Tibial artery (tissue), 4 donors: Measurements from ENCODE around the gene NUMA1.

Experiments
- DNase-seq, 2 donors: peaks; one replicate each; pipeline ENCODE4 v3.0.0-alpha.2; 2019
- H3K27ac ChIP-seq, 2 donors: fragments of 200-600 bp; sonication (generic) in 1 of 2; 1 replicate in 1 of 2; 2 replicates in 1 of 2; pipeline ENCODE4 v1.5.1; 2018 to 2019; ENCODE audit warnings: mild to moderate bottlenecking in 1 of 2
- H3K27me3 ChIP-seq, 2 donors: fragments of 200-600 bp; sonication (generic) in 1 of 2; one replicate each; pipeline versions ENCODE4 v1.5.1 to v1.6.0; 2016 to 2019
- H3K36me3 ChIP-seq, 3 donors: fragments of 200-600 bp; sonication (generic) in 2 of 3; one replicate each; pipeline ENCODE4 v1.5.1; 2016 to 2019; ENCODE audit warnings: mild to moderate bottlenecking in 2 of 3
- H3K4me1 ChIP-seq, 4 donors: fragments of 200-600 bp; sonication (generic) in 2 of 4; 1 replicate in 3 of 4; 2 replicates in 1 of 4; pipeline ENCODE4 v1.5.1; 2016 to 2019
- H3K4me3 ChIP-seq, 2 donors: fragments of 200-600 bp; sonication (generic) in 1 of 2; 1 replicate in 1 of 2; 2 replicates in 1 of 2; pipeline ENCODE4 v1.5.1; 2018 to 2019; ENCODE audit warnings: mild to moderate bottlenecking in 2 of 2
- H3K9me3 ChIP-seq, 3 donors: fragments of 200-600 bp; sonication (generic) in 1 of 3; one replicate each; pipeline ENCODE4 v1.5.1; 2016 to 2019
- CTCF ChIP-seq, 2 experiments: fragments of 200-600 bp in 1 of 2; fragments of 450-650 bp in 1 of 2; IDR thresholded peaks; one replicate each; pipeline ENCODE4 v1.5.1; 2017 to 2019; ENCODE audit warnings: antibody characterized with exemption in 2 of 2, mild to moderate bottlenecking in 1 of 2, moderate library complexity in 1 of 2
- intact Hi-C: fragments of 100-400 bp; cut with DNase I; formaldehyde crosslinking; loops from one replicate; pipeline ENCODE4 v1.15.0; 2023; ENCODE audit warnings: low total_unique reads

Gene NUMA1

GRCh38 chr11:71979094-71979493 lies 101.2 kb downstream of the NUMA1 start:
- no peaks in the 10 kb centered on the region for H3K9me3 ChIP-seq
- H3K4me3 ChIP-seq = no peak overlapping the region
- H3K27me3 ChIP-seq = no peaks in the 10 kb centered on the region
- TF ChIP-seq CTCF (IDR thresholded peaks at IDR 0.05) = no peak
- H3K27ac ChIP-seq = no peak overlapping the region
- intact Hi-C loops = no loop called here
- no peaks in the 10 kb centered on the region for H3K4me1 ChIP-seq
- H3K36me3 ChIP-seq = peaks cover 6 to 27% (median 9%) of the 10 kb centered on the region in 3 donors
- DNase-seq = no peak

- intact Hi-C loops = no loop called here
- Histone ChIP-seq H3K9me3 (no peaks in the 10 kb centered on the region), H3K27me3 (no peaks in the 10 kb centered on the region), H3K27ac (no peak overlapping the region), H3K36me3 (peaks cover 0 to 19% (median 0%) of the 10 kb centered on the region in 3 donors), H3K4me1 (no peaks in the 10 kb centered on the region), H3K4me3 (no peak overlapping the region)
- DNase-seq = peak in 1 of 2 donors; percentile 54
- peak; percentile 67 to 77 for TF ChIP-seq CTCF (IDR thresholded peaks at IDR 0.05)
These were observed 102.5 kb downstream of the NUMA1 start for GRCh38 chr11:71977743-71978418.

GRCh38 chr11:71977090-71977489 lies 103.3 kb downstream of the NUMA1 start:
- intact Hi-C loops = no loop called here
- Histone ChIP-seq H3K27me3 (no peaks in the 10 kb centered on the region), H3K9me3 (no peaks in the 10 kb centered on the region), H3K36me3 (peaks cover 0 to 25% (median 0%) of the 10 kb centered on the region in 3 donors), H3K4me3 (no peak overlapping the region), H3K27ac (no peak overlapping the region), H3K4me1 (no peaks in the 10 kb centered on the region)
- no peak for DNase-seq
- TF ChIP-seq CTCF (IDR thresholded peaks at IDR 0.05) = no peak

GRCh38 chr11:71976551-71976950 lies 103.8 kb downstream of the NUMA1 start:
- Histone ChIP-seq H3K27ac (no peak overlapping the region), H3K36me3 (peaks cover 0 to 25% (median 0%) of the 10 kb centered on the region in 3 donors), H3K27me3 (no peaks in the 10 kb centered on the region), H3K4me3 (no peak overlapping the region), H3K9me3 (no peaks in the 10 kb centered on the region), H3K4me1 (no peaks in the 10 kb centered on the region)
- intact Hi-C loops = no loop called here
- no peak for DNase-seq
- no peak for TF ChIP-seq CTCF (IDR thresholded peaks at IDR 0.05)

GRCh38 chr11:71971680-71972079 lies 108.7 kb downstream of the NUMA1 start:
- no peaks in the 10 kb centered on the region for H3K9me3 ChIP-seq
- intact Hi-C loops = no loop called here
- no peaks in the 10 kb centered on the region for H3K27me3 ChIP-seq
- no peaks in the 10 kb centered on the region for H3K4me1 ChIP-seq
- H3K27ac ChIP-seq = no peak overlapping the region
- no peak for DNase-seq
- H3K36me3 ChIP-seq = peaks cover 12 to 37% (median 20%) of the 10 kb centered on the region in 3 donors
- no peak for TF ChIP-seq CTCF (IDR thresholded peaks at IDR 0.05)
- no peak overlapping the region for H3K4me3 ChIP-seq
